Measurements from ENCODE around the gene ATXN7L2.

Gene ATXN7L2

DNA sequence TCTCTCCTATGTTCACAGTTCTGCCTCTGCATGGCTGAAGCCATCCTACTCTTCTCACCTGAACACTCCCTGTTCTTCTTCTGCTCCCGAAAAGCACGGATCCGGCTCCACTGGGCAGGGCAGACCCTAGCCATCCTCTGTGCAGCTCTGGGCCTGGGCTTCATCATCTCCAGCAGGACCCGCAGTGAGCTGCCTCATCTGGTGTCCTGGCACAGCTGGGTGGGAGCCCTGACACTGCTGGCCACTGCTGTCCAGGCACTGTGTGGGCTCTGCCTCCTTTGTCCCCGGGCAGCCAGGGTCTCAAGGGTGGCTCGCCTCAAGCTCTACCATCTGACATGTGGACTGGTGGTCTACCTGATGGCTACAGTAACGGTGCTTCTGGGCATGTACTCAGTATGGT is 12.0 kb downstream of the ATXN7L2 start:
- peaks cover 10 to 22% of the 10 kb centered on the region in 2 donors for H3K4me1 ChIP-seq (ENCODE audit: control insufficient read depth in 2 of 2, insufficient read depth in 2 of 2, low read length in 2 of 2)

GRCh38 chr1:109497449-109498160 is 13.9 kb downstream of the ATXN7L2 start:
- Histone ChIP-seq H3K36me3 (ENCODE audit: control insufficient read depth in 2 of 2, insufficient read depth in 2 of 2, low read length in 2 of 2) (peaks cover 27 to 34% of the 10 kb centered on the region in 2 donors), H3K4me3 (ENCODE audit: low read length in 2 of 2) (no peak overlapping the region), H3K27me3 (ENCODE audit: control insufficient read depth in 2 of 2, insufficient read depth in 2 of 2, low read length in 2 of 2) (no peaks in the 10 kb centered on the region), H3K27ac (ENCODE audit: low read depth in 2 of 2, low read length in 2 of 2) (no peak overlapping the region), H3K4me1 (ENCODE audit: control insufficient read depth in 2 of 2, insufficient read depth in 2 of 2, low read length in 2 of 2) (peaks cover 14 to 22% of the 10 kb centered on the region in 2 donors), H3K9ac (ENCODE audit: low read depth in 1 of 2, low read length in 2 of 2) (no peak overlapping the region), H3K9me3 (ENCODE audit: control insufficient read depth in 2 of 2, low read length in 2 of 2) (no peaks in the 10 kb centered on the region)

More for the DNA sequence above, 12.0 kb downstream of the ATXN7L2 start:
- H3K9me3 ChIP-seq (ENCODE audit: control insufficient read depth in 2 of 2, low read length in 2 of 2) = no peaks in the 10 kb centered on the region
- no peak overlapping the region for H3K27ac ChIP-seq (ENCODE audit: low read depth in 2 of 2, low read length in 2 of 2)
- H3K9ac ChIP-seq (ENCODE audit: low read depth in 1 of 2, low read length in 2 of 2) = no peak overlapping the region
- H3K27me3 ChIP-seq (ENCODE audit: control insufficient read depth in 2 of 2, insufficient read depth in 2 of 2, low read length in 2 of 2) = no peaks in the 10 kb centered on the region
- peaks cover 19 to 30% of the 10 kb centered on the region in 2 donors for H3K36me3 ChIP-seq (ENCODE audit: control insufficient read depth in 2 of 2, insufficient read depth in 2 of 2, low read length in 2 of 2)
- no peak overlapping the region for H3K4me3 ChIP-seq (ENCODE audit: low read length in 2 of 2)

GRCh38 chr1:109498161-109498801 is 14.6 kb downstream of the ATXN7L2 start:
- H3K36me3 ChIP-seq (ENCODE audit: control insufficient read depth in 2 of 2, insufficient read depth in 2 of 2, low read length in 2 of 2) = peaks cover 27 to 34% of the 10 kb centered on the region in 2 donors
- peaks cover 14 to 22% of the 10 kb centered on the region in 2 donors for H3K4me1 ChIP-seq (ENCODE audit: control insufficient read depth in 2 of 2, insufficient read depth in 2 of 2, low read length in 2 of 2)
- H3K9ac ChIP-seq (ENCODE audit: low read depth in 1 of 2, low read length in 2 of 2) = no peak overlapping the region

DNA sequence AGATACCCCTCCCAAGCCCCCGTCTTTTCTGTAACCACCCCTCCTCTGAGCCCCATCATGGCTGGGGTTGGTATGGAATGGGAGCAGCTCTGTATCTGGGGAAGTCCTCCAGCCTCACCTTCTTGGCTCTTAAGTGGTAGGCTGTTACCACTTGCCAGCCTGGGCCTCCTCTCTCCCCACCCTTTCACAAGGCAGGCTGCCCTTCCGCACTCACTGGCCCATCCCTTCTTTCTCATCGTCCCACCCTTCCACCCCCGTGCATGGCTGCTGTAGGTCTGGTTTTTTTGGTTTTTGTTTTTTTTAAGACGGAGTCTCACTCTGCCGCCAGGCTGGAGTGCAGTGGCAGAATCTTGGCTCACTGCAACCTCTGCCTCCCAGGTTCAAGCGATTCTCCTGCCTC is 15.4 kb downstream of the ATXN7L2 start:
- no peak overlapping the region for H3K9ac ChIP-seq (ENCODE audit: low read depth in 1 of 2, low read length in 2 of 2)
- peak overlapping the region in 1 of 2 donors; percentile 8 for H3K4me3 ChIP-seq (ENCODE audit: low read length in 2 of 2)
- H3K36me3 ChIP-seq (ENCODE audit: control insufficient read depth in 2 of 2, insufficient read depth in 2 of 2, low read length in 2 of 2) = peaks cover 27 to 34% of the 10 kb centered on the region in 2 donors
- H3K9me3 ChIP-seq (ENCODE audit: control insufficient read depth in 2 of 2, low read length in 2 of 2) = no peaks in the 10 kb centered on the region
- peak overlapping the region in 1 of 2 donors; percentile 18 for H3K27ac ChIP-seq (ENCODE audit: low read depth in 2 of 2, low read length in 2 of 2)
- peaks cover 11 to 23% of the 10 kb centered on the region in 2 donors for H3K4me1 ChIP-seq (ENCODE audit: control insufficient read depth in 2 of 2, insufficient read depth in 2 of 2, low read length in 2 of 2)
- H3K27me3 ChIP-seq (ENCODE audit: control insufficient read depth in 2 of 2, insufficient read depth in 2 of 2, low read length in 2 of 2) = no peaks in the 10 kb centered on the region

More at GRCh38 chr1:109498161-109498801, 14.6 kb downstream of the ATXN7L2 start:
- H3K4me3 ChIP-seq (ENCODE audit: low read length in 2 of 2) = no peak overlapping the region
- H3K27me3 ChIP-seq (ENCODE audit: control insufficient read depth in 2 of 2, insufficient read depth in 2 of 2, low read length in 2 of 2) = no peaks in the 10 kb centered on the region
- no peaks in the 10 kb centered on the region for H3K9me3 ChIP-seq (ENCODE audit: control insufficient read depth in 2 of 2, low read length in 2 of 2)
- H3K27ac ChIP-seq (ENCODE audit: low read depth in 2 of 2, low read length in 2 of 2) = no peak overlapping the region

- H3K27ac ChIP-seq (ENCODE audit: low read depth in 2 of 2, low read length in 2 of 2) = peak overlapping the region in 1 of 2 donors; percentile 36
- no peaks in the 10 kb centered on the region for H3K27me3 ChIP-seq (ENCODE audit: control insufficient read depth in 2 of 2, insufficient read depth in 2 of 2, low read length in 2 of 2)
- peaks cover 8 to 22% of the 10 kb centered on the region in 2 donors for H3K4me1 ChIP-seq (ENCODE audit: control insufficient read depth in 2 of 2, insufficient read depth in 2 of 2, low read length in 2 of 2)
- H3K4me3 ChIP-seq (ENCODE audit: low read length in 2 of 2) = no peak overlapping the region
- H3K9ac ChIP-seq (ENCODE audit: low read depth in 1 of 2, low read length in 2 of 2) = peak overlapping the region in 1 of 2 donors; percentile 1
- no peaks in the 10 kb centered on the region for H3K9me3 ChIP-seq (ENCODE audit: control insufficient read depth in 2 of 2, low read length in 2 of 2)
- peaks cover 27 to 34% of the 10 kb centered on the region in 2 donors for H3K36me3 ChIP-seq (ENCODE audit: control insufficient read depth in 2 of 2, insufficient read depth in 2 of 2, low read length in 2 of 2)
These were observed 16.2 kb downstream of the ATXN7L2 start for GRCh38 chr1:109499661-109500536.

DNA sequence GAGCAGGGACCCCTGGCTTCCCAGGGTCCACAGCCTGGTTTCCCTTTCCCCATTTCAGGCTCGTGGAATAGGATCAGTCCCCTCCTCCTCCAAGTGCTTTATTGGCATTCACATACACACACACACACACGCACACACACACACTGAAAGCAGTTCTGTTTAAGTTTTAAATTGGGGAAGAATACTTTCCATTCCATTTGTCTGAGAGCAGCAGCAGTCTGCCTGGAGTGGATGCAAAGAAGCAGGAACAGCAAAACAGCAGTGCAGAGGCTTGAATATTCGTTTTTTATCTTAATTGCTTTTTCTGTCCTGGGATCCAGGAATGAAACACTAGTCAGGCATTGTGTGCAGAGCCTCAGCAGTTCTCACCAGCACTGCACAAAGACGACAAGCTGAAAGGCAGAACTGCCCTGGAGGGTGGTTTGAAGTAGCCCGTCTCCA is 17.3 kb downstream of the ATXN7L2 start:
- Histone ChIP-seq H3K36me3 (ENCODE audit: control insufficient read depth in 2 of 2, insufficient read depth in 2 of 2, low read length in 2 of 2) (peaks cover 22 to 27% of the 10 kb centered on the region in 2 donors), H3K9ac (ENCODE audit: low read depth in 1 of 2, low read length in 2 of 2) (no peak overlapping the region), H3K4me3 (ENCODE audit: low read length in 2 of 2) (no peak overlapping the region), H3K9me3 (ENCODE audit: control insufficient read depth in 2 of 2, low read length in 2 of 2) (no peaks in the 10 kb centered on the region), H3K27me3 (ENCODE audit: control insufficient read depth in 2 of 2, insufficient read depth in 2 of 2, low read length in 2 of 2) (no peaks in the 10 kb centered on the region), H3K4me1 (ENCODE audit: control insufficient read depth in 2 of 2, insufficient read depth in 2 of 2, low read length in 2 of 2) (peaks cover 7 to 20% of the 10 kb centered on the region in 2 donors), H3K27ac (ENCODE audit: low read depth in 2 of 2, low read length in 2 of 2) (no peak overlapping the region)

GRCh38 chr1:109501644-109502363 is 18.1 kb downstream of the ATXN7L2 start:
- Histone ChIP-seq H3K27ac (ENCODE audit: low read depth in 2 of 2, low read length in 2 of 2) (no peak overlapping the region), H3K4me3 (ENCODE audit: low read length in 2 of 2) (no peak overlapping the region), H3K4me1 (ENCODE audit: control insufficient read depth in 2 of 2, insufficient read depth in 2 of 2, low read length in 2 of 2) (peaks cover 7 to 20% of the 10 kb centered on the region in 2 donors)

GRCh38 chr1:109502364-109502851 is 18.7 kb downstream of the ATXN7L2 start:
- Histone ChIP-seq H3K4me3 (ENCODE audit: low read length in 2 of 2) (no peak overlapping the region), H3K27ac (ENCODE audit: low read depth in 2 of 2, low read length in 2 of 2) (no peak overlapping the region), H3K4me1 (ENCODE audit: control insufficient read depth in 2 of 2, insufficient read depth in 2 of 2, low read length in 2 of 2) (peaks cover 7 to 20% of the 10 kb centered on the region in 2 donors)

More at GRCh38 chr1:109501644-109502363, 18.1 kb downstream of the ATXN7L2 start:
- Histone ChIP-seq H3K9ac (ENCODE audit: low read depth in 1 of 2, low read length in 2 of 2) (no peak overlapping the region), H3K27me3 (ENCODE audit: control insufficient read depth in 2 of 2, insufficient read depth in 2 of 2, low read length in 2 of 2) (no peaks in the 10 kb centered on the region), H3K36me3 (ENCODE audit: control insufficient read depth in 2 of 2, insufficient read depth in 2 of 2, low read length in 2 of 2) (peaks cover 13 to 18% of the 10 kb centered on the region in 2 donors), H3K9me3 (ENCODE audit: control insufficient read depth in 2 of 2, low read length in 2 of 2) (no peaks in the 10 kb centered on the region)

GRCh38 chr1:109503935-109504334 is 20.2 kb downstream of the ATXN7L2 start:
- peaks cover 8 to 13% of the 10 kb centered on the region in 2 donors for H3K36me3 ChIP-seq (ENCODE audit: control insufficient read depth in 2 of 2, insufficient read depth in 2 of 2, low read length in 2 of 2)
- H3K4me1 ChIP-seq (ENCODE audit: control insufficient read depth in 2 of 2, insufficient read depth in 2 of 2, low read length in 2 of 2) = peaks cover 4 to 19% of the 10 kb centered on the region in 2 donors
- H3K27me3 ChIP-seq (ENCODE audit: control insufficient read depth in 2 of 2, insufficient read depth in 2 of 2, low read length in 2 of 2) = no peaks in the 10 kb centered on the region
- H3K9me3 ChIP-seq (ENCODE audit: control insufficient read depth in 2 of 2, low read length in 2 of 2) = no peaks in the 10 kb centered on the region
- peak overlapping the region in 1 of 2 donors; percentile 66 for H3K27ac ChIP-seq (ENCODE audit: low read depth in 2 of 2, low read length in 2 of 2)
- H3K9ac ChIP-seq (ENCODE audit: low read depth in 1 of 2, low read length in 2 of 2) = no peak overlapping the region
- H3K4me3 ChIP-seq (ENCODE audit: low read length in 2 of 2) = no peak overlapping the region

More at GRCh38 chr1:109502364-109502851, 18.7 kb downstream of the ATXN7L2 start:
- H3K27me3 ChIP-seq (ENCODE audit: control insufficient read depth in 2 of 2, insufficient read depth in 2 of 2, low read length in 2 of 2) = no peaks in the 10 kb centered on the region
- H3K9ac ChIP-seq (ENCODE audit: low read depth in 1 of 2, low read length in 2 of 2) = no peak overlapping the region
- H3K36me3 ChIP-seq (ENCODE audit: control insufficient read depth in 2 of 2, insufficient read depth in 2 of 2, low read length in 2 of 2) = peaks cover 13 to 16% of the 10 kb centered on the region in 2 donors
- H3K9me3 ChIP-seq (ENCODE audit: control insufficient read depth in 2 of 2, low read length in 2 of 2) = no peaks in the 10 kb centered on the region

All from mucosa of rectum (tissue), 2 donors.